Erythroblast (primary cell): ENCODE data around the gene ORM2.

ENCODE experiments used
- GATA1 ChIP-seq: IDR thresholded peaks from 2 replicates; pipeline ENCODE4 v1.6.1; 2011; ENCODE audit warnings: low read depth, mild to moderate bottlenecking, control low read depth, low read length, moderate library complexity
- POLR2A ChIP-seq: IDR thresholded peaks from 2 replicates; pipeline ENCODE4 v1.6.1; 2011; ENCODE audit warnings: mild to moderate bottlenecking, low read length

DNA sequence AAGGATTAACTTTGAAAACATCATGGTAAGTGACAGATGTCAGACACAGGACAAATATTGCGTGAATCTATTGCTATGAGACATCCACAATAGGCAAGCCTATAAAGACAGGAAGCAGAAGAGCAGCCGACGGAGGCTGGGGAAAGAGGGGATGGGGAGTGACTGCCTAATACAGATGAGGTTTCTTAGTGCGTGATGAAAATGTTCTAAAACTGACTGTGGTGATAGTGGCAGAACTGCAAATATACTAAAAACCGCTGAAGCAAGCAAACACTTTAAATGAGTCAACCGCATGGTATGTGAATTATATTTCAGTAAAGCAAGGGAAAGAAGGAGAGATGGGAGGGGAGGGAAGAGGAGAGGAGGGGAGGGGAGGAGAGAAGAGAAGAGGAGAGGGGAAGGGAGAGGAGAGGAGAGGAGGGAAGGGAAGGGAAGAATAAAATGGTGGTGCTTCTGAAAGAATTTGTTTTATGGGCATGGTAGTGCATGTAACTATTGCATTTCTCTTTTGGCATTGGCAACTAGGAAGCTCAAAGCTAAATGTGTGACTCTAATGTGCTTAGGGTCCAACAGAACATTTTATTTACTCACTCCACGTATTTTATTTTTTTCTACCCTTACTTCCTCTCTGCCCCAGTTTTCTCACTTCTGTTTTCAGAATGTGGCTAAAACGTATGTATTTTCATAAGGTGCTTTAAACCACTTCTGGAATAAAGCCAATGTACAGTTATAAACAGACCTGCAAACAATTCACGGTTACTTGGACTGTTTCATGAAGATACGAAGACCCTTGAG lies 36.9 kb downstream of the ORM2 start:
- TF ChIP-seq POLR2A = no peak
- TF ChIP-seq GATA1 = no peak
